ENCODE measurements around the gene LYPD6B.

Gene LYPD6B

GRCh38 chr2:149005471-149006077, 32.9 kb upstream of the LYPD6B start:
- no peaks in the 10 kb centered on the region for H4K20me1 ChIP-seq (ENCODE audit: low read depth, low read length)
- H3K9ac ChIP-seq (ENCODE audit: low read length), result no peak overlapping the region
- no peaks in the 10 kb centered on the region for H3K27me3 ChIP-seq (ENCODE audit: low read length)
- H3K4me2 ChIP-seq (ENCODE audit: low read depth, low read length, poor library complexity, severe bottlenecking), result no peak overlapping the region
- H3K27ac ChIP-seq (ENCODE audit: low read depth, low read length), result no peak overlapping the region
- no peak for TF ChIP-seq EZH2phosphoT487 (conservative IDR thresholded peaks at IDR 0.05; ENCODE audit: low read length)
- no peak for TF ChIP-seq CTCF (IDR thresholded peaks at IDR 0.05; ENCODE audit: insufficient read depth, low read length, poor library complexity, severe bottlenecking)
- H3K9me2 ChIP-seq (replicated peaks; ENCODE audit: insufficient read depth, low read length), result no peaks in the 10 kb centered on the region
- H3K79me2 ChIP-seq (ENCODE audit: insufficient read depth, low read length), result no peaks in the 10 kb centered on the region
- no peak overlapping the region for H2AFZ ChIP-seq (ENCODE audit: low read depth, low read length, severe bottlenecking)
- no peaks in the 10 kb centered on the region for H3K9me3 ChIP-seq (ENCODE audit: insufficient read depth, low read length)
- H3K4me3 ChIP-seq (ENCODE audit: insufficient read depth, low read length, poor library complexity, severe bottlenecking), result no peak overlapping the region
- no peaks in the 10 kb centered on the region for H3K36me3 ChIP-seq (ENCODE audit: low read length)
- no peaks in the 10 kb centered on the region for H3F3A ChIP-seq (ENCODE audit: insufficient read depth)

GRCh38 chr2:149006883-149007543, 31.5 kb upstream of the LYPD6B start:
- Histone ChIP-seq H3K4me2 (ENCODE audit: low read depth, low read length, poor library complexity, severe bottlenecking) (no peak overlapping the region), H3K79me2 (ENCODE audit: insufficient read depth, low read length) (no peaks in the 10 kb centered on the region), H4K20me1 (ENCODE audit: low read depth, low read length) (no peaks in the 10 kb centered on the region), H3K4me3 (ENCODE audit: insufficient read depth, low read length, poor library complexity, severe bottlenecking) (no peak overlapping the region), H3K36me3 (ENCODE audit: low read length) (no peaks in the 10 kb centered on the region), H3K27me3 (ENCODE audit: low read length) (no peaks in the 10 kb centered on the region), H3K9me3 (ENCODE audit: insufficient read depth, low read length) (no peaks in the 10 kb centered on the region), H3K27ac (ENCODE audit: low read depth, low read length) (no peak overlapping the region), H3F3A (ENCODE audit: insufficient read depth) (no peaks in the 10 kb centered on the region), H3K9ac (ENCODE audit: low read length) (no peak overlapping the region), H2AFZ (ENCODE audit: low read depth, low read length, severe bottlenecking) (no peak overlapping the region), H3K9me2 (replicated peaks; ENCODE audit: insufficient read depth, low read length) (no peaks in the 10 kb centered on the region)
- TF ChIP-seq EZH2phosphoT487 (conservative IDR thresholded peaks at IDR 0.05; ENCODE audit: low read length) (no peak), CTCF (IDR thresholded peaks at IDR 0.05; ENCODE audit: insufficient read depth, low read length, poor library complexity, severe bottlenecking) (no peak)

- Histone ChIP-seq H3F3A (ENCODE audit: insufficient read depth) (no peaks in the 10 kb centered on the region), H3K27me3 (ENCODE audit: low read length) (no peaks in the 10 kb centered on the region), H3K9ac (ENCODE audit: low read length) (no peak overlapping the region), H3K9me3 (ENCODE audit: insufficient read depth, low read length) (no peaks in the 10 kb centered on the region), H4K20me1 (ENCODE audit: low read depth, low read length) (no peaks in the 10 kb centered on the region), H3K36me3 (ENCODE audit: low read length) (no peaks in the 10 kb centered on the region), H3K79me2 (ENCODE audit: insufficient read depth, low read length) (no peaks in the 10 kb centered on the region), H3K4me3 (ENCODE audit: insufficient read depth, low read length, poor library complexity, severe bottlenecking) (no peak overlapping the region), H3K9me2 (replicated peaks; ENCODE audit: insufficient read depth, low read length) (no peaks in the 10 kb centered on the region), H3K4me2 (ENCODE audit: low read depth, low read length, poor library complexity, severe bottlenecking) (no peak overlapping the region), H3K27ac (ENCODE audit: low read depth, low read length) (no peak overlapping the region), H2AFZ (ENCODE audit: low read depth, low read length, severe bottlenecking) (no peak overlapping the region)
- TF ChIP-seq EZH2phosphoT487 (conservative IDR thresholded peaks at IDR 0.05; ENCODE audit: low read length), result no peak
- TF ChIP-seq CTCF (IDR thresholded peaks at IDR 0.05; ENCODE audit: insufficient read depth, low read length, poor library complexity, severe bottlenecking), result no peak
These were observed 30.1 kb upstream of the LYPD6B start for GRCh38 chr2:149008381-149008780.
